Activated T-cell treated with anti-CD3 and anti-CD28 coated beads for 4 hours (primary cell): ENCODE data around the gene ADTRP.
"Not testable (repeated sequence)": the region's sequence is repeated elsewhere in the genome, so short reads cannot be mapped to it uniquely, and the experiment has no call there.

Experiments used
- DNase-seq: peaks from one replicate; pipeline ENCODE4 v3.0.0-alpha.2; 2020

The ADTRP gene

DNA sequence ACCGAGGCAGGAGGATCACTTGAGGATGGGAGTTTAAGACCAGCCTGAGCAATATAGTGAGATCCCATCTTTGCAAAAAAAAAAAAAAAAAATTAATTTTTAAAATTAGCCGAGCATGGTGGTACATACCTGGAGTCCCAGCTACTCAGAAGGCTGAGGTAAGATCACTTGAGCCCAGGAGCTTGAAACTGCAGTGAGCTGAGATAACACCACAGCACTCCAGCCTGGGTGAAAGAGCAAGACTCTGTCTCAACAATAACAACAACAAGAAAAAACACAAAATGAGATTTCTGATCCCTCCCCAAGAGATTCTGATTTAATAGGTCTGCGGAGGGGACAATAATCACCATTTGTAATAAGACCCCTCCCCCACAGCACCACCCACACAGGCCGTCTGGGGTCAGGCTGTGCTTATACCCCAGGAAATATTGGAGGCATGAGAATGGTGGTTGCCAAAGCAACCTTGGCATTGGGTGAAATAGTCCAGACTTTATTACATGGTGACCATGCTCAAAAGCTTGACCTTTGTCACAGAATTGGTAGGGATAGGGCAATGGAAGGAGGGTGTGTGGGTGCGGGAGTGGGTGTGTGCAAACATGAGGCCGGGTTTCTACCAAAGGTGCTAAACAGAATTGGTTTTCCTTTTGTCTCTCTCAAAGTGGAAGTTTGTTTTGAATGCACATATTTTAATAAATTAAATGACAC, 24.4 kb upstream of the ADTRP start:
- no peak for DNase-seq

DNA sequence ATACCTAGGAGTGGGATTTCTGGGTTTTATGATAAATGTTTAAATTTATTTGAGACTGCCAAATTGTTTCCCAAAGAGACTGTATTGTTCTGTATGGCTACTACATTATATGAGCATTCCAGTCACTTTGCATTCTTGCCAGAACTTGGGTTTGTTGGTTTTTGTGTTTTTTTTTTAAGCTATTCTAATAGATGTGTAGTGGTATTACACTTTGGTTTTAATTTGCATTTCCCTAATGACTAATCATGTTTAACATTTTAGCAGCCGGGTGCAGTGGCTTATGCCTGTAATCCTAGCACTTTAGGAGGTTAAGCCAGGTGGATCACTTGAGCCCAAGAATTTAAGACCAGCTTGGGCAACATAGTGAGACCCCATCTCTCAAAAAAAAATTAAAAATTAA, 21.9 kb upstream of the ADTRP start:
- DNase-seq, result not testable (repeated sequence)

DNA sequence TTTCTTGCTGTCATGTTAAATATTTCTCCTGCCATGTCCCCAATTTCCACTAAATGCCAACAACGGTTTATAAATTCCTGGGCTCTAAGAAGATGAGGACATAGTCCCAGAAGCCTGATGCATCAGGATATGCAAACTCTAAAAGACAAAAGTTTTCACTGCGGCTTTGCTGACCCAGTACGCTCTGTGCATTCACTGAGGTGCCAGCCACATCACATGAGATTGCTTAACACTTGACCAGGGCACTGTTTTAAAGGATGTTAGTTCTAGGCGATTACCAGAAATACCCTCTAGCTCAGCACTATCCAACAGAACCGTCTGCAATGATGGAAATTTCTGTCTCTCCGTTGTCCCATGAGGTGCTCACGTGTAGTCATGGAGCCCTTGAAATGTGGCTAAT, 19.9 kb upstream of the ADTRP start:
- DNase-seq, result no peak

DNA sequence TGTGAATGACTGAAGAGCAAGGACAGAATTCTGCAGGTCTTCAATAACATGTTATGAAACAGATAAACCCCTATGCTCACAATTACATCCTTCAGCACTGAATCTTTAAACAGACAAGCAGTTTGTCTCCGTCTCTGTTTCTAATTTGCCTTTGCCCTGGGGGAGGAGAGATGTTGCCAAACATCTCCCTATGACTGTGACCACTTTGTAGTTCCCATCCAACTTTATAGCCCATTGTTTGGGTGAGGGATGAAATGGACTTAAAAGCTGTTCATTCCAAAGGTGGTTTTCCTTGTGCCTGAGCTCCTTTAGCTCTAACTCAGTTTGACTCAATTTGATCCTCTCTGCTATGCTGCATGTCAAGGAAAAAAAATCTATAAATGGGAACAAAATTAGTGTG, 19.5 kb upstream of the ADTRP start:
- DNase-seq, result no peak

DNA sequence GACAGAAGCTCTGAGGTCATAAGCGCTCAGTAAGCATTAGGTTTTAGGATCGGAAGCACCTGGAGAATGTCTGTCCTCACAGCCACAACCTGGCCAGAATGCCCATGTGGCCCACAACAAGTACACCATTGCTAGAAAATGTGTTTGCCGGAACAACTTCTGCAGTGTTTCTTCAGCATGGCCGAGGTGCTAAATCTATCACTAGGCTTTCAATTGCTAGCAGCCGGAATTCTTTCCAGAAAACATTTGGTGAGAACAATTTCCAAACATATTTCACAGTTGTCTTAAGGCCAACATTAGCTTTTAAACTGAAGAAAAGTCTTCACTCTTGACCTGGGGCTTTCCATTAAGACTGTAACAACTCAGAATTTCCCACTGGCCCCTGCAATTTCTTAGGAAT, 18.2 kb upstream of the ADTRP start:
- no peak for DNase-seq

DNA sequence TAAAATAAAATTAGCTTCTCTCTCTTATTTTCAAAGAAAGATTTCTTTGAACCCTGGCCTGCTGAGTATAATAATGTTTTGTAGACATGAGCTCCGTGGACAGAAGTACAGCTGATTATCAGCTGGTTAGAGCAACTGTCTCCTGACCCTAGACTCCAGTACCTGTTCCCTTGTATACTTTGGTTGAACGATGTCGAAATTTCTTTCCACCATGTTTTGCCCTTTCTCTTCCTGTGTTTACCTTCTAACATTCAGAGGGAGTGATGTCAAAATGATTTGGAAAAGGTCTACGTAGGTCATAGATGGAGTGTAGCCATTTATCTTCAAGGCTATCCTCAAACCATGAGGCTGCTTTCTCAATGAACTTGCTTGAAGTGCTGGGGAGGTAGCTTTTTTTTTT, 16.8 kb upstream of the ADTRP start:
- no peak for DNase-seq

DNA sequence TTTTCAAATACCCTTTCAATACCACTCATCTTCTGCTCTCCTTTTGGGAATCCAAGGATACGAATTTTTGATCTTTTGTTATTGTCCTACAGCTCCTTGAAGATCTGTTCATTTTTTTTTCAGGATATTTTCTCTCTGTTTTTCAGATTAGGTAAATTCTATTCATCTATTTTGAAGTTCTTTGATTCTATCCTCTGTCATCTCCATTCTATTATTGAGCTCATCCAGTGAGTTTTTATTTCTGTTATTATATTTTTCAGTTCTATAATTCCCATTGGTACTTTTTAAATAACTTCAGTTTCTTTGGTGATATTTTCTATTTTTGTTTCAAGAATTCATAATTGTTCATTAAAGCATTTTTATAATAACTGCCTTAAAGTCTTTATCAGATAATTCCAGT, 14.7 kb upstream of the ADTRP start:
- no peak for DNase-seq

DNA sequence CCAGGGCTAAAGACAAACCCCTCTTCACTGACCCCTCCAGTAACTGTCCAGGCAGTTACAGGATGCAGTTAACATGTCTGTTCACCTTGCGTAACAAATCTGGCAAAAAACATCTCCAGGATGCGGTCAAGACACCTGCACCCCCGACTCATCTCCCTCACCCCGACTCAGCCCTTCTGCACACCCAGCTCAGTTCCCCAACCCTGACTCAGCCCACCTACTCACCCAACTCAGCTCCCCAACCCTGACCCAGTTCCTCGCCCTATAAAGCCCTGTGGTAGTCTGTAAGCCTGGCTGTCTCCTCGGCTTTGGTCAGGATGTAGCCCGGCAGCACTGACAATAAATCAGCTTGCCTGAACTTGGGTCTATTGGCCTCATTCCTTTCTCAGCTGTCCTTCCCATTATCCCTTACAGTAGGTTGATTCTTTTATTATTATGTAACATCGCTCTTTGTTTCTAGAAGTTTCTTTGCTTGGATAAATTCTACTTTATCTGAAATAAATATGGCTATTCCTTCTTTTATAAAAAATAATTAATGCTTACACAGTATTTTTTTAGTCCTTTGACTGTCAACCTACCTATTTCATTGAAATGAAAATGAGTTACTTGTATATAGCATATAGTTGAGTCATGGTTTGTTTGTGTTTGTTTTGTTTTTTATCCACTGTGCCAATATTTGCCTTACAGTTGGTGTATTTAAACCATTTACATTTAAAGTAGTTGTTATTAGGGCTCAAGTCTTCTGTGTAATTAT, 12.9 kb upstream of the ADTRP start:
- no peak for DNase-seq

DNA sequence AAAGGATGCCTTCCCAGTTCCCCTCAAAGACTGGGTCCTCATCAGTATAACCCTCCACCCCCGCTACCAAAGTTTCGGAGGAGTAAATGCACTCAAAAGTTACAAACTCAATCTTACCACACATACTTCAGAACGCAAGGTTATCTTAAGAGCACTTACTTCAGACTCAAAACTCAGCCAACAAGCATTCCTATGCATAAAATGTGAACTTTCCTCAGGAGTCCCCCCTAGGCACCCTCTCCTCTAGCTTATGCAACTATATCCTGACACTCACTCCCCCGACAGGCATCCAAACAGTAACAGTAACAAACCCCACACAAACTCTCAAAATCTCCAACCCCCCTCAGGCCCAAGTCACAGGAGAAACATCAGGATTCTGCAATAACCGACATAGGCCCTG, 11.1 kb upstream of the ADTRP start:
- DNase-seq, result no peak

DNA sequence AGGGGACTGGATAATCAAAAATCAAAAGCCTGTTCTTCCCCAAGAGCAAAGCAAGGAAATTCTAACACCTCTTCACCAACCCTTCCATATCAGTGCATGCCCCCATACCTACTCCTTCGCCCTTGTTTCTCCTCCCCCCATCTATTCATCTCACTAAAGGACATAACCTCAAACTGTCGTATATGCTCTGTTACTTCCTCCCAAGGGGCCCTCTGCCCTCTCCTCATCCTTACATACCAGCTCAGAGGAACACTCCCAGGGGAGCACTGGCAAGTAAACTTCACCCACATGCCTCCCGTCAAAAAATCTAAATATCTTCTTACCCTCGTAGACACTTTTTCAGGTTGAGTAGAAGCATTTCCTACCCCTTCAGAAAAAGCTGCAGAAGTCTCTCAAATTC, 9.4 kb upstream of the ADTRP start:
- DNase-seq, result no peak

DNA sequence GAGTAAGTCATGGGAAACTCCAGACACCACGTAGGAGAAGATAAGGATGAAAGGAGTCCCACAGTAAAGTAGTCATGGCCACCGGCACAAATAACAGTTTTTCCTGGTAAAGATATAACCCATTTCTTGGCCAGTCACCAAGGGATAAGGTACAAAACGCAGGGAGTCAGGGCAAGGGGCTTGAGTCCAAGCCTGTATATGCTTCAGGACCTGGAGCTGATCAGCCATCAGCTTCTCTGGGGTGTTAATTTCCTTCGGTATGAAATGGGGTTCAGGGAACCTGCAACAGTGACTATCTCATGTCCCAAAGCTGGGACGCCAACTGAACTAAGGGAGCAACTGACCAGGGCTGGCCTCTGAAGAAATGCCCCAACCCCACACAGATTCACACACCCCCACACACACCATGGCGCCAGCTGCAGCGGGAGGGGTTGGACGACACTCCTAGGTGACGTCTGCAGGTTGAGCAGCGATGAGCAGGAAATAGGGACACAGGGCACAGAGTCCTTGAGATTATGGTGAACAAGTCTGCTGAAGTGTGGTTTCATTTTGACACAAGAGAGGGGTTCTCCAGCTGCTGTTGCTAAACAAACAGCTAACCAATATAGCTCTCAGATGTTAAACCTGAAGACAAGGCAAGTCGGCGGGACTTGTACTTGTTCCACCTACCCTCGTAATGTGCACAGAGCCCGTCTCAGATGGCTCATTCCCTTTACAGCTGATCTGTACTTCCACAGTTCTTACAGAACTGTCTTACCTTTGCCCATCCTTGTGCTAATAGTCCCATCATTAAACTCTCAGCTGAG, 7.4 kb upstream of the ADTRP start:
- no peak for DNase-seq

DNA sequence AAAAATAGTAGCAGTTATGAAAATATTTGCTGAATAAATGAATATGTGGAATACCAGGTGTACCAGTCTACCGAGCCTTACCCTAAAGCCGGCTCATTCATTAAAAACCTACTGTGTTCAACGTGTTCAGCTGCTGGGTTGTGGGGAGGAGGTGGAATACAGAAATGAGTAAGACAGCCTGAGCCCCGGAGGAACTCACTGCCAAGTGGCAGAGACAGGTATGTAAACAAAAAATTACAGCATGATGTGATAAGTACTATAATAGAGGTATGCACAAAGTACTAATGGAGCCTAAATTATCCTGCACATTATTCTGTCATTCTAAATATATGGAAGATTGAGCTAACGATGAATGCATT, 6.8 kb upstream of the ADTRP start:
- DNase-seq, result no peak

DNA sequence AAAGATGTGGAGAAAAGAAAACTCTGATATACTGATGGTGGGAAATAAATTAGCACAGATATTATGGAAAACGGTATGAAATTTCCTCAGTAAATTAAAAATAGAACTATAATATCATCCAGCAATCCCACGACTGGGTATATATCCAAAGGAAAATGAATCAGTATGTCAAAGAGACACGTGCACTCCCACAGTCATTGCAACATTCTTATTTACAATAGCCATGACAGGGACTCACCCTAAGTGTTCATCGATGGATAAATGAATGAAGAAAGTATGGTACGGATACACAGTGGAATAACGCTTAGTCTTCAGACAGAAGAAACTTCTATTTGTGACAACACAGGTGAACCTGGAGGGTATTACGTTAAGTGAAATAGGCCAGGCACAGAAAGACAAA, 5.7 kb upstream of the ADTRP start:
- no peak for DNase-seq

DNA sequence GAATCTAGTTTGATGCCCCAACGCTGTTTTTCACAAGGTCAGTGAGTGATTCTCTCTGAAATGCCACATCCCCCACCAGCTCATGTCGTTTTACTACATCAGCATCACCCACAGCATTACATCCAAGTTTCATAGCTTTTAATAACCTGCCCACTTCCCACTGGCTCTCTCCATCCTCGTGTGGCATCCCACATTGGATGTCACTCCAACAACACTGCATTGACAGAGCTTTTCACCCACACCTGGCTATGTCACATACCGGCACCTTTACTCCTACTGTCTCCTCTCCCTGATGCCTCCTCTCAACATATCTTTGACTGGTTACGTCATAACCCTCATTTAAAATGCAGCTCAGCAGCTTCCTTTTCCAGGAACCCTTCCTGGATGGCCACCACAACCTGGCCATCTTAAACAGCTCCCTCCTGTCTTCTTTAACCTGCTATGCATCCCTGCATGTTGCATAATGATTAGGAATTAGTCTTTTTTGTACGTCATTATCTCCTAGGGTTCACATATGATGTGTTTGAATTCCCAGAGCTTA, 5.0 kb upstream of the ADTRP start:
- DNase-seq, result no peak

DNA sequence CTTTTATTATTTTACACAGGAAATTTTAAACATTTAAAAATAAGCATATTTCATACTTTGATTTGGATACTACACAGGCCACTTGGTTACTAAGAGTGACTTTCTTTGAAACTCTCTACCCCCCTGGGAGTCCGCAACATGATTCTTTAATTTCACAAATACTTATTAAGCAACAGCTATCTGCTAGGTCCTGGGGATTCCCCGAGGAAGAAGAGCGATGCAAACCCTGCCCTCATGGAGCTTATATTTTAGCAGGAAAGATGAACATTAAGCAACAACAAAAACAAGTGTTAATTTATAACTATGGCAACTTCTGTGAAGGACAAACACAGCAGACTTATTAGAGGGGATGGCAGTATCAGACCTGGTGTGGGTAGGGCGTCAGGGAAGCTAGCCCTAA, 3.9 kb upstream of the ADTRP start:
- DNase-seq, result no peak

DNA sequence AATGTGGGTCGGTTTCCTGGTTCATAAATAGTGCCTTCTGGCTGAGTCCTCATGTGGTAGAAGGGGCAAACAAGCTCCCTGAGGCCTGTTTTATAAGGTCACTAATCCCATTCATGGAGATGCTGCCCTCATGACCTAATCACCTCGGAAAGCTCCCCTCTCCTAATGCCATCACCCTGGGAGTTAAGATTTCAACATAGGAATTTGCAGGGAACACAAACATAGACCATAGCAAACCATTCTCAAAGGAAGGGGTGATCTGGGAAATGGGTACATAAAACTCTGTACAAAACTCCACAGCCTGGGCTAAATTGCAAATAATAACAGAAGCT, 1.5 kb upstream of the ADTRP start:
- DNase-seq, result no peak

DNA sequence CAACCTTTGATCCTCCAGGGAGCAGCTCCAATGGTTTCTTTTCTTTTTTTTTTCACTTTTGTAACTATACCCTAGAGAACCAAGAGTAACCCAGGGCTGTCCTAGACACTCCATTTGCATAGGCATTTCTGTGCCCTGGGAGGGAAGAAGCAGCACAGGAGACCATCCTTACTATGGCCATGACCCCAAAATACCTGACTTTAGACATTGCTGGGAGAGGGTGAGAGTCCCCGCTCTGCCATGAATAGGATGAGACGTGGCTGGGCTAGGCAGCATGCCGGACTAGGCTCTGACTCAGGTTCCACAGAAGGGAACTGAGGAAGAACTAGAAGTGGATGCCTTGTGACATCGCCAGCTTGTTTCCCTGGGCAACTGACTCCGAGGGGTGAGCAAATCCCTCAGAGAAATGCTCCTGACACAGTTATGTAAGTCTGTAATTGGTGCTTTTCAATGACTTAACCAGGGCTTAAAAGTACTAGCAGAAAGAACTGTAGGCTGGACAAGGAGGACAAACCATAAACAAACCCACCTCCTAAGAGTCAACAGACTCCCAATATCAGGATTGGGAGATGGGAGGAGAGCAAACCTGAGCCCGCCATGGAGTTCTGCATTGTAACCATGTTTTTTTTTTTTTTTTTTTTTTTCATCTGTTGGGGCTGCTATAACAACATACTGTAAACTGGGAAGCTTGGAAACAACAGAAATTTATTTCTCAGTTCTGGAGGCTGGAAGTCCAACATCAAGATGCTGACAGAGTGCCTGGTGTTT, 910 bp upstream of the ADTRP start:
- no peak for DNase-seq

DNA sequence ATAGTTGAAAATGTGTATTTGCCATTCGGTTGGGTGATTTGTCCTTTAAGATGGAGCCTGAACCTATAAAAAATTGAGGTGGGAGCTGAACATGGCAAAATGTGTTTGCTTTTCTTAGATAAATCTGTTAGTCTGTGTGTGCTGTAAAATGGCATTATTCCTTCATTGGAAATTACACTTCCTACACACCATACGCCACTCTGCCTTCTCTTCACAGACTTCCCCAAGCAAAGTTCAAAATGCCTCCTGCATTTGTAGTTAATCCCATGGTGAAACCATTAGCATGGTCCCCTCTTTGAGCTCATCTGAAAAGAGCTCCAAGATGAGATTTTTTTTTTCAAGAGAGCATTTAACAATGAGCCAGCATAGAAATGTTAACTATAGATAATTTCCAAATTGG, 567 bp downstream of the ADTRP start:
- no peak for DNase-seq

DNA sequence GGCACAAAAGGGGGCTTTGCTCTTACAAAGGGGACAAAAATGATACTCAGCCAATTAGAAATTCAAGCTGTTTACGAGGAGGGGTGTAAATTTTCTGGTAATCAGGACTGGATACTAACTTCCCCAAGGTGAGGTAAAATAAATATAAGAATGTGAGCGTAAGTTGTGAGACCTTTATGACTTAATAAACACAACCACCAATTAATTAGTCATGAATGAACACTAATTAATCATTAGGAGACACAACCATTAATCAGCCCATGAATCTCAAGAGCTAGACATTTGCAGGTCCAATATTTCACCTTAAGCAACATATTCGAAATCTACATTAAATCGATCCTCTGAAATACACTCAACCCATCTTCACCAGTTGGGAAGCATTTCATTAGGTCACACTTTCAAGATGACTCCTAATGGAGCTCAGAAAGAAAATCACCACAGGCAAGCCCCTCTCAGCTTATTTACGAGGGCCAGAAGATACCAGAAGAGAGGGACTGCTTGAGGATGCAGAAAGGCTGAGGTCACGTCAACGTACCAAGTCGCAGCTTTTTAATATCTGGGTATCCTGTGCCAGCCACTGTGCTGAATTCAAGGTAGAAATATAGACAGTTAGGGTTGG, 2.7 kb downstream of the ADTRP start:
- DNase-seq, result no peak

DNA sequence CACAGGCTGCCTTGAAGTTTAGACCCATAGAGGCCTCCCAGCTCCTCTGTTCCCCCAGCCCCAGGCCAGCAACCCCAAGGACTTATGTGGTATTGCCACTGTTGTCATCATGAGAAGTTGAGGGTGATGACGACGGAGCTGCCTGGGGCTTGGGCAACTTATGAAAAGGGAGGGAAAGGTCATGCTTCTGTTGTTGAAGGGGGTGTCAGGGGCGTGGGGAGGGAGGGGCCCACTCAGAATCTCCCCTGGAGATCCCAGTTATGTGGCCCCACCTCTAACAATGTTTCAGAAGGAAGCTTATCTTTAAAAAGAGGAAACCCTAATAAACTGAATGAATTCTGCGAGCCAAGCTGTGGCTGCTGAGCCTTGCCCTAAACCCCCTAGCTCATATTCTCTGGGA, 4.2 kb downstream of the ADTRP start:
- no peak for DNase-seq

DNA sequence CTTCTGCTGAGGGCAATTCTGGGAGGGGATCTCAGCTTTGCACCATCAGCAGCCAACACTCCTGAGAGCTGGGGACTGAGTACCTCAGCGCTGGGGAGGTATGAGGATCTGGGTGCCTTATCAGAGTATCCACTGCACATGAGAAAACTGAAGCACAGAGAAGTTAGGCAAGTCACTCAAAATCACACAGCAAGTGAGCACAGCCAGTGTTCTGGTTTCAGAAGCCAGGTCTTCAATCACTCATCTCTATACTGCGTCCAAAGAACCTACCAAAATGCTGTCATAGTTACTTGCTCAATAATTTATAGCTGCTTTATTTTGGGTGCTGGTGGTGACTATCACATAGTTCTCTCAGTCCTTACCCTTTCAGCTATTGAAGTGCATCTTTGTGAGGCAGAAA, 5.0 kb downstream of the ADTRP start:
- DNase-seq, result no peak

DNA sequence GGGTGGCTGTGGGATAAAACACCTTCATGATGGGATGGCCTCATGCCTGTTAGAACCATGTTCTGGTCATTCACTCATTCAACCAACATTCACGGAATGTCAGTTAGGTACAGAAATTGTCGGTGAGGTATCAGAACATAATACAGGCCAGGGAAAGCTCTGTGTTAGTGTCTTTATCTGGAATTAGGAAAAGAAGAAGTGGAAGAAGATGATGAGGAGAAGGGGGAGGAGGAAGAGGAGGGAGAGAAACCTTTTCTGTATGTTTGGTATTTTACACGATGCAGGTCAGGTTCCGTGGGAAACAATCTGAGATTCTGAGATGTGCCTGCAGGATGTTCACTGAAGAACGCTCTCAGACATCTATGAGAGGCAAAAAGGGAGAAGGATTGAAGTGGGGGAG, 5.6 kb downstream of the ADTRP start:
- no peak for DNase-seq
